Kidney capillary endothelial cell (primary cell): ENCODE data around the gene REEP3.

Source experiments
- DNase-seq: peaks from one replicate; pipeline ENCODE4 v3.0.0-alpha.2; 2018; ENCODE audit warnings: low spot score

The REEP3 gene

DNA sequence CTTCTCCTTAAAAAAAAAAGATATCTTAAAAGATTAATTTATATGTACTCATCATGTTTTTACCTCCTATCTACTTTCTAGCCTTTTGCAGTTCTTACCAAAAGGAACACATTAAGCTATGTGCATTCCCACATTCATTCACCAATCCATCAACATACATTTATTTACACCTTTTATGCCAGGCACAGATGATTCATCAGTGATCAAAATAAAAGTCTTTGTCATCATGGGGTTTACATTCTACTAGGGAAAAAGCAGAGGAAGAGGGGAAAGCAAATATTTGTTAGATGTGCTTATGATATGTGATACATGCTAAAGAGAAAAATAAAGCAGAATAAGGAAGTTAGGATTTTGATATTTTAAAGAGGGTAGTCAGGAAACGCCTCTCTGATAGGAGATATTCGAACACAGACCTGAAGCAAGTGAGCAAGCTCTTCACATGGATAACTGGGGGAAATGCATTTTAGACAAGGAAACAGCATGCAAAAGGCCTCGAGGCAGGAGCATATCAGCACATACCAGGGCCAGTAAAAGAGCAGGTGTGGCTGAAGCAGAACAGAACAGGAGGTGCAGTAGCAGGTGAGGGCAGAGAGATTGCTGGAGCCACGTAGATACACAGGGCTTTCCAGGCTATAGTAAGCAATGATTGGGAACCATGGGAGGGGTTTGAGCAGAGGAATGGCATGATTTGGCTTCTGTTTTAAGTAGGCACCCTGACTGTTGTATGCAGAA is 67.4 kb downstream of the REEP3 start:
- no peak for DNase-seq

DNA sequence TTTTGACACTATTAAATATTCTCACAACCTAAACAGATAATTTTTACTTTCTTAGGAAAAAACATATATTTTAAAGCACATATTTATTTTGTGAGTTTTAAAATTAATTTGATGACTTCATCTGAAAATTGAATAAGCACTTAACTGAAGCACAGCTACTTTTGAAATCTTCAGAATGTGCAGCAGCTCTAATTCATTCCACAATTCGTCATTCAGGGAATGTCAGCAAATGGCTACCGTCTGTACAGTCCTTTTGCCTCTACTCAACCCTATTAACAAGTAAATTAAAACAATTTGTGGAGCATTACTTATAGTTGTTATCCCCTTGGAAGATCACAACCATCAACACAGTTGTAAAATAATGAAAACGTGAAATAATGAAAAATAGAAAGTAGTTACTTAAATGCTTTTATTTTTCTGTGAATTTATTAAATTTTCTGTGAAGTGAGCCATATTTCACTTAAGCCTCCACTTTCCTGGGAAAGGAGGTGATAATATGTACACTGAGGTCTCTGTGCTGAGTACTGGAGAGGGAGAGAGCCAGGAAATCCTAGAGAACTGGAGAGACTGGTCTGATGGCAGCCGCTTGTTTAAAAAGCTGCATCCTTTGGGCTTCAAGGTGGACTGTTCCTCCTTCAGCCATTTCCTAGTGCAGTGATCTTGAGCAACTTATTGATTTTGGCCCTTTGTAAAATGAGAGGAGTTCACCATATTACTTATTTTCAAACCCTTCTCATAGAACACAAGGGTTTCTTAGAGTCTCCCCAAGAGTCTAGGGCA is 70.6 kb downstream of the REEP3 start:
- no peak for DNase-seq

DNA sequence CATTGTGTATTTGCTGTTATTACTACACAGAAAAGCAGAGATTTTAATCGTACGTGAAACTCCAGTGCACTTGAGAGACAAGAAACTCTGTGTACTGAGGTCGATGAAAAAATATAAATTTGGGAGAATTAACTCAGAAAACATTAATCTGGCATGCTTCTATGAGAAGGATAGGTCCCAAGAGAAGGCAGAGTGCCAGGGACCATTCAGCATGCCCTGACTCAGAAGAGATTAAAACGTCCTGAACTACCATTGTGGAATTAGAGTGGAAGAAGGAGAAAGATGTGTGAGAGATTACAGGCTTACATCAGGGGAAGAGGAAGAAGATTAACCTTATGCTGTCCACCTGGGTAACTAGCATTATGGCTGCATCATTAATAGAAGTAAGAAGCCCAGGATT is 72.4 kb downstream of the REEP3 start:
- DNase-seq: no peak

DNA sequence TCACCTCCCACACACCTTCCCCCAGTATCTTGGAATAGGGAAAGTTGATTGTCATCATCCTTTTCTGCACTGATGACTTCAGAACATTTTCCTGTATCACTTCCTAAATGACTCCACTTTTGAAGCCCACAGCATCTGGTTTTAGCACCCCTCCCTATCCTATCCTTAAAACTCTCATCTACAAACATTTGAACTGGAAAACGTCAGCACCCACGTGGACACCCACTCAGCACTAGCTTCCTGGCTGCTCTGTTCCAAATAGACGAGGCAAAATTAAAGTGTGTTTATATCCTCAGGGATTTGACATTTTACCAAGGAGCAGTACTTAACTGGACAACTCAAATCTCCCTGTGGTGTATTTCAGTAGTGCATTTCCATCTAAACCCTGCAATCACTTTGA is 73.9 kb downstream of the REEP3 start:
- DNase-seq: peak; percentile 56

DNA sequence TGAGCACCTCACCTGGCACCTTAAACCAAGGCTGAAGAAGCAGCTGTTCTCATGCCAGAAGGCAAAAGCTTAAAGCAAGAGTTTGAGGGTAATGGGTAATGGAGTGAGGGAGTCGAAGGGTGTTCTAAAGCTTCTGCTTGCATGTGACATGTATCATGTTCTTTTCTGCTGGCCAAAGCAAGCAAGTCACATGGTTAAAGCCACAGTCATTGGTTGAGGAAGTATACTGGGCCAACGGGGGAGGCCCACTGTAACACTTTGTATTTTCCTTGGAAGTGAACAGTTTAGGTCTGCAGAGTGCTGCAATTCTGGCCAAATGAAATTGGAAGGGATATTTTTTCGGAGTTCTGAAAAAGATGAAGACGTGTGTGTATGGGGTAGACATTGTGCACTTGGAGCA is 75.7 kb downstream of the REEP3 start:
- no peak for DNase-seq

DNA sequence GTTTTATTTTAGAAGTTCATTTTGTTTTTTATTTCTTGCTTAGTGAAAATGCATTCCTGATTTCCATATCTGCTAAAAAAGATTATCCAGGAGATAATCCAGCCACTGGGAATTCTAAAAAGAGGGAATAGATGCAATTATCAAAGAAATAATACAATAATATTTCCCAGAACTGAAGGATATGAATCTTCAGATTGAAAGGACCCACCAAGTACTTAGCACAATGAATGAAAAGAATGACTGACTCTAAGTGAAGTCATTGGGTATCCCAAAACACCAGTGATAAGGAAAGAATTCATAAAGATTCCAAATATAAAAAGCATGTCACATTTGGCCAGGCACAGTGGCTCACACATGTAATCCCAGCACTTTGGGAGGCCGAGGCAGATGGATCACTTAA is 79.3 kb downstream of the REEP3 start:
- no peak for DNase-seq

DNA sequence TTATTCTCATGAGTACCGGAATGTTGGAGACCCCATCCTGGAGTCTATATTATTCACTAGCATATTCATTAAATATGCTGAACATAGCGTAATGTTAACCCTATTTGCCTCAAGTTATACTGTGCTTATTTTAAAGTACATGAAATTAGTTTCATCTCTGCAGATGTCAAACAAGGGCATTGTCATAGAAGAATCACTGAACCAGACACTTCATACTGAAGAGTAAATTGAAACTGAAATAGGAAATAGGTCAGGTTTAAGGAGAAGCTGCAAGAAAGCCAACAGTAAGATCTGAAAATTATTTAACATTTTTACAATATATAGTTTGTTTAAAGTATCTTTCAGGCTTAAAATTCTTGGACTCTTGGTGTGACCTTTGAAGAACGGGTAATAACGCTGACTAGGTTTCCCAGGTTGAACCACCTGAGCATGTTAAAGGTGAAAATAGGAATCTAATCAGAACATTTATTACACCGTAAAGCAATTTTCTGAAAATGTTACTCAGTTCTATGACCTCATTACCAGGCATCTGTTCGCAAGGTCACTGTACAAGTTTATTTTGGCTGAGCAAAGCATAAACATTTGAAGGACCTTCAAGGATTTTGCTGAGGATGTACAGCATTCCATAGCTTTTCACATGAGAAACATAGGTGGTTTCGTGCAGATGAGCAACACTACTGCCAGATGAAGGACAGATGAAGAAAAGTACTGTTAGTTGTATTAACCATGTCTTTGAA is 82.7 kb downstream of the REEP3 start:
- no peak for DNase-seq

DNA sequence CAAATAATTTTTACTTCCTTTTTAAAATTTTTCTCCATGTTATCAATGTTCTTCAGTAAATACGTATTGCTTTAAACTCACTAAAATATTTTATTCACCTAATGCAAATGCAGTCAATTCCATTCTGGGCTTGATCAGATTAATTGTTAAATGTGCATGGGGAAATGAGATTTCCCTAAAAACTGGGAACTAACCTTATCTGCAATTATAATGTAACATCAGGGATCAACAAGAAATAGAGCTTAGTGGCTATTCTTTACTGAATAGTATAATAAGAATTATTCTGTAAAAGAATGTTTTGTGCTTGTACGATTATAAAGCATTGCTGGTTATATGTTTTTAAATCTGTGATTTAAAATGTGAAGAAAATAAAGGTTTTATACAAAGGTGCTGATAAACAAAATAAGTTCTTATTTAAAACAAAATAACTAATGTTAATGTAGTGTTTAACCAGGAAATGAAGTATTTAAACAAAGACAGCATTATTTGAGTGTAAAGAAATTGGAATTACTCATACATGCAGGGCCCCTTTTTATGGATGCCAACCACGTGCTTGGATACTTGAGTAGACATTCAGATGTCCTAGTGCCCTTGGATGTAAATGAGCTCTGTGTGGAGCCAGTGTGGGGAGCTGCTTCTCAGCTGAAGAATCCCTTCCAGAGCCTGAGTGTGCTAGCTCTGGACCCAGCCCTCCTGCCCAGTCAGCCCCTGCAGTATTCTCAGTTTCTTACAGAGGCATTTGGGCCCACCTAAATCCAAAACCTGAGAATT is 84.2 kb downstream of the REEP3 start:
- no peak for DNase-seq

DNA sequence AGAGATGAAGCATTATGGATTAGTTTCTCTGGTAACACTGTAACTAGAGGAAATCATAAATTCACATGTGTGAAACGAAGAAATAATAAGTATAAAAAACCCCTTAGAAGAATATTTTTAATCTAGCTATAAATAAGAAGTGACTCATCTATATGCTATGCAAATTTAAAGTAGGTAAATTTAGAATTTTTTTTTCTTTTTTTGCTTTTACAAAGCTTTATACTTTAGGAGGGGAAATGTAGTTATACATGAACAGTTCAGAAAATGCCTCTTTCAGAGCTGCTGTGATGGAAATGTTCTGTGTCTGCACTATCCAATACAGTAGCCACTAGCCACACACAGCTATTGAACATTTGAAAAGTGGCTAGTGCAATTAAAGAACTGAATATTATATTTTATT is 87.3 kb downstream of the REEP3 start:
- DNase-seq: no peak

DNA sequence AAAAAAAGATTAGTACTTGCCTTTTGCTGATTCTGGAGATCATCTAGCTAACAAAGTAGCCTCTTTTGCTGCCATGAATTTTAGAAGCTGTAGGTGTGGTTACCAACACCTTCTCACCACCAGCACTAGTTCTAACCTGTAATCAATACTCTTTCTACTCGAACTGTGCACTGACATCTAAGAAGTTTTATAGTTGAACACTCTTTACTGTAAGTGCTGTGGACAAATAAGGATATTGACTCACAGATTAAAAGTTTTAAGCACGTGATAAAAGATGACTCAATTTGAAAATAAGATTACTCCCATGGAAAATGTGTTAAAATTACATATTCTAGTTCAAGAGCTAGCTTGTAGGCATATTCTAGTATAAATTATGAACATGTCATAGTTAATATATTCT is 89.9 kb downstream of the REEP3 start:
- no peak for DNase-seq

DNA sequence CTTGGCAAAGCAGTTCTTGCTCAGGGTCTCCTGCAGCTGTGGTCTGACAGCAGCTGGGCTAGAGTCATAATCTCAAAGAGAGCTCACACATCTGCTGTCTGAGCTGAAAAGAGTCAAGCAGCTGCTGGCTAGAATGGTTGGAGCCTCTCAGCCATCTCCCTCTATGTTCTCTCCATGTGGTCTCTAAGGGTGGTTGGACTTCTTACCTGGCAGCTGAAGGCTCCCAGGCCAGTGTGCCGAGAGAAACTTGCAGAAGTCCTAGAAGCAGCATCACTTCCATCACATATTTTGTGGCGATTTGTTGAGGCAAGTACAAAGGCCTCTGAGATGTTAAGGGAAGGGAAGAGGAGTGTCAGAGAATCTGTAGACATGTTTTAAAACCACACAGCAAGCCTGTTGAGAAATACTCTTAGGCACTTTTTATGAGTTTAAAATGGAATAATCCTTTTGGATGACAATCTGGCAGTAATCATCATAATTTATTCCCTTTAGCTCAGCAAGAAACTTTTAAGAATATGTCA is 93.2 kb downstream of the REEP3 start:
- no peak for DNase-seq

DNA sequence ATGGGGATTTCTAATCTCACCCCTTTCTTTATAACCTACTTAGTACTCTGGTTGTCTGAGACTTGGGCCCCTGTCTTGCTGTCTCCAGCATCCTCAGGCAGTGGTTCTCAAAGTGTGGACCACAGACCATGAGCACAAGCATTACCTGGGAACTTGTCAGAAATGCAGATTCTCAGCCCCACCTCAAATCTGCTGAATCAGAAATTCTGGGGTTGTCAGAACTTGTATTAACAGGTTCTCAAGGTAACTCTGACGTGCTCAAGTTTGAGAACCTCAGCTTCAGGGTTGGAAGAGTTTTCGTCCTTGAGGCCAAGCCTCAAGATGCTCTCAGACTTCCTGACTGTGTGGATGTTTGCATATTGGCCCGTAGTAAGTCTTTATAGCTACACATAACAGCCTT is 97.4 kb downstream of the REEP3 start:
- no peak for DNase-seq

DNA sequence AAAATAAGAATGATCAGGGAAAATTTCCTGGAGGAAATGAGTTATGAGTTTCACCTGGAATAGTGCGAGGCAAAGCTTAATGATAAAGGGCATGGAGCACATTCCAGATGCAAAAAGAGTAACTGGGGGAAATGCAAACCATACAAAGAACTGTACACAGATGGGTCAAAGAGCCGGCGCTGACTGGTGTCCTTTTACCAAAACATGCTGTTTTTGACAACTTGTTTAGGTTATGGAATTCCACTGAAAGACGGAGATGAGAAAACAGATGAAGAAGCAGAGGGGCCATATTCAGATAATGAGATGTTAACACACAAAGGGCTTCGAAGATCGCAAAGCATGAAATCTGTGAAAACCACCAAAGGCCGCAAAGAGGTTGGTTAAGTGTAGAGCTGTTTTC is 98.2 kb downstream of the REEP3 start:
- no peak for DNase-seq

DNA sequence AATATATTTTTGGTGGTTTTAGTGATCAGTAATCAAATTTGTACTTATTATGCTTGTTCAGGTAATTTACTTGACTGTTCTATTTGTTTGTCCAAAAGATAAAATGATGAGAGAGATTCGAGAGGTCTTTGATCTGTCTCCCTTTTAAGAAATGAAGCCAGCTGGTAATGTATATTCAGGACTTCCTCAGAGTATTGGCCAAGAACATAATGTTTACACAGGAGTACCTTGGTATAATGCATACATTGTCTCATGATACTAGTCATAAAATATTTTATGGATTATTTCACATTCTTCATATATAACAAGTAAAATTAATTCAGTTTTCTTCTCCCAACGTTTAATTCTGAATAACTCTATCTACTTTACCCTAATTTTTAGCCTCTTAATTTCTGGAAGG is 100.9 kb downstream of the REEP3 start:
- no peak for DNase-seq

DNA sequence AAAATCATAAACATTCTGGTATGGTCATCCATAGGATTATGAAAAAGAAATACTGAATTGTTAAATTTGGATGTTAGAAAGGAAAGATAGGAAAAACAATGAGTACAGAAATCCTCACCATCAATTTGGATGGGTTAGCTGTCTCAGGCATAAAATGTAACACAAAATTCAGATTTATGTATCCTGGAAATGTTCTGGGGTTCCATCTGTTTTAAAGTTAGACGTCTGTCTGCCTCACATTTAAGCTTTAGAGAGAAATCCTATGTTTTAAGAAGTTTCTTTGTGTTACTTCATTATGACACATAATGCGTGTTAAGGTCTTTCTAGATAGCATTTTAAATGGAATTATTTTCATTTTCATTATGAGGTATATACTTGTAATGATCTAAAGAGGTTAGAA is 103.5 kb downstream of the REEP3 start:
- DNase-seq: no peak

DNA sequence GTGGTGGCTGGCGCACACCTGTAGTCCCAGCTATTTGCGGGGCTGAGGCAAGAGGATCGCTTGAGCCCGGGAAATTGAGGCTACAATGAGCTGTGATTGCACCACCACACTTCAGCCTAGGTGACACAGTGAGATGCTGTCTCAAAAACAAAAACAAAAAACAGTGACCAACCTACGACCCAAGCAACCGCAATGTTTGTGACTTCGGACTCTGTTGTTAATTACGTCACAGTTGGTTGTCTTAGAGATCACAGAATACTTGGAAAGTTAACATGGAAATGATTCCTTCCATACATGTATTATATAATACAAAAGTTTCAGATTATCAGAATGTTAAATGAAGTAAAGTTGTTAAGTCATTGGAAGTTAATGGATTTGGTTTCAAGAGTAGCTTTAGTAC is 106.2 kb downstream of the REEP3 start:
- DNase-seq: no peak

DNA sequence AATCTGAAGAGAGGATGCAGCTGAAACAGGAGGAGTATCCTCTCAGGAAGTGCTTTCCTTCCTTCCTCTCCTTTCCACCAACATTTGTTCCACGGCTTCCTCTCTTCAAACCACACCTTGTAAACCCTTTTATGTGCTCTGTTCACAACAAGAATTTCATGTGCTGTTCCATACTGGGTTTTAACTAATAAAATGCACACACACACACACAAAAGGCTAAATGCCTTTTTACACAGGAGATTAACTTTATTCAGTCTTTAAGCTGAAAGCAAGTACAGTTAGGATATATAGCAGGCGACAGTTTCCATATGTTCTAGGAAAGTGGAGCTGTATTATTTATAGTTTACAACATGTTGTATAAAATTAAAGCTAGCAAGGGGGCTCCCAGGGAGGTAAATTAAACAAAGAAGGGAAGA is 106.7 kb downstream of the REEP3 start:
- no peak for DNase-seq

DNA sequence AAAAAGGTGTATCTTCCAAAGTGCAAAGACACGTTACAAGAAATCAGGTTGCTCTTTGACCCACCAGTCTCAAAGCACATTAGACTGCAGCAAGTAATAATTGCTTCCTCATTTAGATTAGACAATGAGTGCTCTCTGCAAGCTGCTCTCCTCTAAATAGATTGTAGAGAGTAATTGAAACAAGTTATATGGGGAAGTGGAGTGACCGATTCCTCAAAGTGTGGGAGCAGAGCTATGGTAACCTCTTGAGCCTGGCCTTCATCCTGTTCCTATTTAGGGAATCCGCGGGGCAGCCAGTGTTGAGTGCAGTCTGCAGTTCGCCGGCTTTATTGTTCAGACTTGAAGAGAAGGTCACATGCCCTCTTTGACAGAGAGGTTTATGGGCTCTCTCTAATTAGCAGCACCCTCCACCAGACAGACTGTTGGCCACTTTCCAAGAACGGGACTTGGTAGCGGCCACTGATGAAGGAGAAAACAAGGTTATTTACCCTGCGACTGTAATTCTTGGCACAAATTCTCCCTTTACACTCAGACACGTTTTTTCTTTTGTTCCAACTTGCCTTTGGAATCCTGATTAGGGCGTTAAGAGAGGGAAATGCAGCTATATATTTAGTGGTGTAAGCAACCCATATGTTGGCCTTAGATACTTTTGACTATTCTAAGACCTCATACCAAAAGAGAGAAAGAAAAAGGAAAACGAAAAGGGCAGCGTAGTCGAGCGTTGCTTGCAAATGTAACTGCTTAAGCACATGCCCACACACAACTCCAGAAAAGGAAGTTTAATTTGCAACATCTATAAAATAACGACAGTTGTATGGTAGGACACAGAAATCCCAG is 107.5 kb downstream of the REEP3 start:
- DNase-seq: peak; percentile 66

DNA sequence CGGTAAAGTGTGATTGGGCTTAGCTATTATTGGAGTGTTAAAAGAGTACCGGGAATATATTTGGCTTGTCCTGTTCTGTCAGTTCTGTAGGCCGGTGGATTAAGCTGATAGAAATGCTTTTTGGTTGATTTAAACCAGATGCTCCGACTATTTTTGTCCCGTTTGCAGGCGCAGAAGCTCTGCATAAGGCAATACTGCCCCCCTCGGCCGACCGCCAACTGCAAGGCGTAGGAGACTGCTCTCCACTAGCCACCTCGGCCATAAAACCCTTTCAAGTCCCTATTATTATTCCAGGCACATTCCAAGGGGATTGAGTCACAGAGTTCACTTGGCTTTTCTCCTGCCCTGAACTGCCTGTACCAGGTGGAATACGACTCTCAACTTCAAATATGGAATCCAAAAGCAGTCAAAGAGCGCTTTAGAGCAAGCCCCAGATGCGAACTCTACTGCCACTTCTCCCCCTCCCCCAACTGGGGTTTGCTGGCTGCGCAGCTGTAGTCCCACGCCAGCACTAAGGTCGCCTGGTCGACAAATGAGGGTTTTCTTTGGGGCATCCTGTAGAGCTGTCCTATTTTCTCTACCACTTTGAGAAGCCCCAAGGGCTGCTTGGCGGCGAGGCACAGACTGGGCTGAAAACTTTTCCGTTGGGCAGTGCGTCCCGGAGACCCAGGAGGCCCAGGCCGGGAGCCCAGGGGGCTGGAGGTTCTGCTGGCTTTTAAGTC is 108.3 kb downstream of the REEP3 start:
- DNase-seq: peak; percentile 99
